ENCODE results near the gene CIAPIN1.

CIAPIN1 gene

DNA sequence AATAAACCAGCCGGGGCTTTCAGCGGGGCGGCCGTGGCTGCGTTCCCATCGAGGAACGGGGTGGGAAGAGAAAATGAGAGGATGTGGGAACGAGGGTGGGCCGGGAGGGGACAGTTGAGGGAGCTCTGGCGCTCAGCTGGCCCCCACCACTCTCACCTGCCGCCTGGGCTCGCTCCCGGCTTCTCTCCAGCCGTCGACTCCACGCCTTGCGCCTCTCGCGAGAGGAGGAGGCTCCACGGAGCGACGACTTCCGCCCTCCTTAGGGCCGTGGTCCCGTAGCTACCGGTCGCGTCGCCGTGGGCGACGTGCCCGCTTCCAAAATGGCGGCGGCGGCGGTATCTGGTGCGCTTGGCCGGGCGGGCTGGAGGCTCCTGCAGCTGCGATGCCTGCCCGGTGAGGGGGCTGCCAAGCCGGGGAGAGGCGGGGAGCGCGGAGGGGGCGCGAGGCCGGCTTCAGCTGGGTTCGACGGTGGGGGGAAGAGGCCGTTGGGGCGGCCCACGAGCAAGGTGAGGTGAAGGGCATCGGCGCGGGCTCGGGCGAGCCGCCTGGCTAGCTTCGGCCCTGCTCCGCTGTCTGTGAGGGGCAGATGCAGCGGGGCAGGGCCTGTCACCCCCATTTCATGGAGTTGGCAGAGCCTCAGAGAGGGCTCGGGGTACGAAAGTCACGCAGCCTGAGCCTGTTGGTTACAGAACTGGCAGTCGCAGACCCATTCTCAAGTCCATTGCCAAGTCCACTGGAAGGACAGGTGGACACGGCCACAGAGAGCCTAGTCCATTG, at the start of gene CIAPIN1, which contains the start of gene COQ9:
Gene CIAPIN1 (minus strand): TSS at position 200 of the 777 bp plus-strand sequence. CDS start 6,457 bp downstream, outside the sequence.
Gene COQ9 (plus strand): TSS at position 294 of the 777 bp plus-strand sequence. CDS start 27 bp downstream, at position 321.
- DNase-seq (ENCODE audit: low read depth in 3 of 3) = peak; percentile 69 to 91 (median 84)

DNA sequence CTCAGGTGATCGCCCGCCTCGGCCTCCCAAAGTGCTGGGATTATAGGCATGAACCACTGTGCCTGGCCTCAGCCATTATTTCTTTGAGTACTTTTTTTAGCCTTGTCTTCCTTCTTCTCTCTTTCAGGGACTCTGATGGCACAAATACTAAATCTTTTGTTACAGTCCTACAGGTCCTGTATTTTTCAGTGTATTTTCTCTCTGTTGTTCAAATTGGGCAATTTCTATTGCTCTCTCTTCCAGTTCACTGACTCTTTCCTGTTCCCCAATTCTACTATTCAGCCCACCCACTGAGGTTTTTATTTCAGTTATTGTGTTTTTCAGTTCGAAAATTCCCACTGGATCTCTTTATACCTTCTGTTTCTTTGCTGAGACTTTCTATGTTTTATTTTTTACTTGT, 46.6 kb upstream of the CIAPIN1 start:
- no peak for DNase-seq (ENCODE audit: low read depth in 3 of 3)

DNA sequence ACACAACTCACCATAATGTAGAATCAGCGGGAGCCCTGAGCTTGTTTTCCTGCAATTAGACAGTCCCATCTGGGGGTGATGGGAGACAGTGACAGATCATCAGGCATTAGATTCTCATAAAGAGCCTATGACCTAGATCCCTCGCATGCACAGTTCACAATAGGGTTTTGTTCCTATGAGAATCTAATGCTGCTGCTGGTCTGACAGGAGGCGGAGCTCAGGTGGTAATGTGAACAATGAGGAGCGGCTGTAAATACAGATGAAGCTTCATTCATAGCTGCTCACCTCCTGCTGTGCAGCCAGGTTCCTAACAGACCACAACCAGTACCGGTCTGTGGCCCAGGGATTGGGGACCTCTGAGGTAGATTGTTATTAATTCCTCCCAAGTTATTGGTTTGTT, 42.0 kb upstream of the CIAPIN1 start:
- no peak for DNase-seq (ENCODE audit: low read depth in 3 of 3)

DNA sequence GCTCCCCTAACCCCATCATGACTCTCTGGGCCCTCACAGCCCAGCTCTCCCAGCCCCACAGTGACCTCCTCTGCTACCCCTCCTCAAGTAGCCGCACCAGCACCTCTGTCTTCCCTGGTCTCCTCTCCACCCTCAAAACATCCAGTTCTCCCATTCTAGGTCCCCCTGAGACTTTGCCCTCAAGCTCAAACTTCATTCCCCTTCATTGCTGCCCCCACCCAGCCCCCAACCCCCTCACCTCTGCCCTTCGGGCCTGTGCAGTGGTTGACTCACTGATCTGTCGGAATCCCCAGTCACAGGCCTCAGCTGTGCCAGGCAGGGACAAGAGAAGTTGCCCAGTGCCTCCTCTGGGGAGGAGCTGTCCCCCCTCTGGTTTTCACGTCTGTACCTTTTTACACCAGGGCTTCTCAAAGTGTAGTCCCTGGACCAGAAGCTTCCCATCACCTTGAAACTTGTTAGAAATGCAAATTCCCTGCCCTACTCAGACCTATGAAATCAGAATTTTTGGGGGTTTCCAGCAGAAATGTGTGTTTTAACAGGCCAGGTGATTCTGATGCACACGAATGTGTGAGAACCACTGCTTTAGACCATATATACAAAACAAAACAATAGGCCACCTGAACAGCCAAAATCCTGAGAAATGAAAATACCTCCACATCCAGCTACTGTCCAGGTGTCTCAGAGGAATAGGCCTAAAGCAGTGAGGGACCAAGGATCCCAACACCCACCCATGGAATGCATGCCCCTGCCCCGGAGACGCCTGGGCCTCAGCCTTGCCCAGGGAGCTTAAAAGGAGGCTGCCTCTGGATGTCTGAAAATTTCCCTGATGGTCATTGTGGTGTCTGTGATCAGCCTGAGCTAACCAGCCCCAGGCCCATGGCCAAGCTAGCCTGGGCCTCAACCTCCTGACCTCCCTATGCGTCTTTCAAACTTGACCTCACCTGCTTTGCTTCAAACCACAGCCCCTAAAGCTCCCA, 40.0 kb upstream of the CIAPIN1 start:
- DNase-seq (ENCODE audit: low read depth in 3 of 3) = no peak

DNA sequence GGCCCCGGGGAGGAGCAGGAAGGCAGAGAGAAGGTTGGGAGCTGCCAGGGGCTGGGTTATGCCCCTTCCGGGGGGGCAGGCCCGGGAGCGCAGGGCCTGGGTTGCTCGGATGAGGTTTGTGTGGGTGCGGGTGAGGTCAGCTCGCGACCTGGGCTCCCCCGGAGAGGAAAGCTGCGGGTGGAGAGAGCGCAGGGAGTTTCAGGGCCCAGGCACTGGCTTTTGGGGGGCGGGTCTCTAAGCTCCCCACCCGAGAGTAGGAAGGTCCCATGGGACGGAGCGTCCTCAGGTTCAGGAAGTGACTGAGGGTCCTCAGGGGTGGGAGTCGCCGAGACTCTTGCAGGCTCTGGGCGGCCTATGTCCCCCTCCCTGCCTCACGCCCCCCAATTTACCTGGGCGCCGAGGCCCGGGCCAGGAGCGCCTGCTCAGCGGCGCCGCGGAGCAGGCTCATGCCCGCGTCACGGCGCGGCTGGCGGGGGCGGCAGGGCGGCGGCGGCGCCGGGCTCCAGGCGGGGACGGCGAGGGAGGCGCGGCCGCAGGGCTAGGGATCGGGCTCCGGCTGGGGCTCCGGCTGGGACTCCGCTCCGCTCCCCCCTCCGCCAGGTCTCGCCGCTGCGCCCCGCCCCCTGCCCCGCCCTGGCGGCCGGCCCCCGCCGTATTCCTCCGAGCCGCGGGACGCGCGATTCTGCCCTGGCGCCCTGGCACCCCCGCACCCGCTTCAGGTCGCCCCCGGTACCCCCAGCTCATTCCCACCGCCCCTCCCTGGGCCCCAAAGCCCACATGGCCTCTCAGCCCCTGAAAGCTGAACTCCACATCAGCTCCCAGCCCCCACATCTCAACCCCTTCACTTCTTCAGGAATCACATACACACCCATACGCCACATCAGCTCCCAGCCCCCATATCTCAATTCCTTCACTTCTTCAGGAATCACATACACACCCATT, 39.0 kb upstream of the CIAPIN1 start, which contains the start of gene DOK4:
Gene DOK4 (minus strand): TSS at position 578 of the 942 bp plus-strand sequence. CDS start 6,986 bp downstream, outside the sequence.
- DNase-seq (ENCODE audit: low read depth in 3 of 3) = peak; percentile 64 to 80 (median 71)

DNA sequence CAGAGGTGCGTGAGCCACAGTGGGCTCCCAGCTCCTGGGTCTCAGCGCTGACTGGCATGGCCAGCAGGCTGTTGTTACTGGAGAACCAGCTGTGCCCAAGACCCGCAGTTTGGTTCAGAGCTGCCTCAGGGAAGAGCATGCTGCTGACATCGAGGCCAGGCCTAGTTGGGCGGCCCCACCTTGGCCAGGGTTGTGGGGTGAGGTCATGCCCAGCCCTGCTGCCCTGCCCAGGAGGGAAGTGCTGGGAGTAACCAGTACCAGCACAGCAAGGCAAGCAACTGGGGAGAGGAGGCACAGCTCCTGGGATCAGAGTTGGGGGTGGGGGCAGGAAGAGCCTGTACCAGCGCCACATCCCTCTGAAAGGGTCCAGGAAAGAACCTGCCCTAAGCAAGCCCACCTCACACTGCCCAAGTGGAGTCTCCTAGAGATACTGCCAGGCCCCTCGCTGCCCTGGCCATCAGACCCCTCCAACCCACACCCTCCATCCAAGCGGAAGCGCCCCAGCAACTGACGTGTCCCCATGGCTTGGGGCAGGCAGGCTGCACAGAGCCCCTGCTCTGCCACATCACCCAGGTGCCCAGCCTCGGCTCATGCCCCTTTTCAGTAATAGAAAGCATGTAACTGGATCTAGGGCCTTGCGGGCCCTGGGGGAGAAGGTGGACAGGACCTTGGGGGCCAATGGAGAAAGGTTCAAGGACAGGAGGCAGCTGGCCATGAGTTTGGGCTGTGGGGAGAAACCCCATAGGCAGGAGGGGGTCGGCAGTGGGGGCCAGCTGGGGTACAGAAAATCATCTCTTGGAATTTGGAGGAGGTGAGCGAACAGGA, 38.1 kb upstream of the CIAPIN1 start:
- DNase-seq (ENCODE audit: low read depth in 3 of 3) = no peak

DNA sequence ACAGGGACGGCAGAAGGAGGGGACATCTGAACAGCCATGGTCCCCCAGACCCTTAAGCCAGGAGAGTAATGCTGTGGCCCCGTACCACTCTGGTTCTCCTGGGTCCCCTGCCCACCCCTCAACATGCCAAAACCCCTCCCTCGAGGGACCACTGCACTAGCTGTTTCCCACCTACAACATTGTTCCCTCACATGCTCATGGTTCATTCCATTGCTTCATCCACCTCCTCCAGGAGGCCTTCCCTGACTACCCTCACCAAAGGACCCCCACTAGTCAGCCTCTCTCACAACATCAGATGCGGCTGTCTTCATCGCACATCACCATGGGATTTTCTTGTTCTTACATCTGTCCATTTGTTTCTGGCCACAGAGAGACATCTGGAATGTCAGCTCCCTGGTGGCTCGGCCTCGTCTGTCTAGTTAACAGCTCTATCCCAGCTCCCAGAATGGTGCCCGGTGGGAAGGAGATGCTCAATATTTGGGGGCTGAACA, 37.4 kb upstream of the CIAPIN1 start:
- DNase-seq (ENCODE audit: low read depth in 3 of 3) = no peak

DNA sequence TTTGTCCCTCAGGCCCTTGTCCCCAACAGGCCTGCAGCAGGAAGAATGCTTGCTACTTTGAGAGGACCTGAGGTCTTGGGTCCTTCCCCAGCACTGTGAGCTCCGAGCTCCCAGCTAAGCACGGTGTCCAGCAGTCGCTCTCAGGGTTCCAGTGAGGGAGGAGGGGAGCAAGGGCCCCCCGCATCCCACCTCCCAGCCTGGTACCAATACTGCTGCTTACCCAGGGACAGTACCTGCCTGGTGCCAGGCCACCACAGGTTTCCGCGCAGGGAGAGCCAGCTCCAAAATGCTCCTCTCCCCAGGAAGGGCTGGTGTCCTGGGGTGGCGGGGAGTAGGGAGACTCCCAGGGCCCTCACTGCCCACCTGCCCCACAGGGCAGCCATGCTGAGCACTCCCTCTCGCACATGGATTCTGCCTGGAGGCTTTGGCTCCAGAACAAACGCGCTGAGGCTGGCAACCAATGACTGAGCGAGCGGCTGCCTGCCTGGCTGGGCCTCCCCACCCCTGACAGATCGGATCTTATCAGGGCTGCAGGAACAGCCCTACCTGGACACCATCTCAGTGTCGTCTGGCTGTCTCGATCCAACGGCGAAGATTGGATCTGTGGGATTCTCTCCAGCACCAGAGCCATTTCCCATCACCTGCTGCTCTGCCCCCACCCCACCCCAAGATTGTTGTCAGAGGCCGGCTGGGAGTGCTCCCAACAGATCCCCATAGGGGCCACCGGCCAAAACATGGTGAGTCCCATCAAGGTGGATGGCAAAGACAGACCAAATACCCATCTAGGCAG, 36.7 kb upstream of the CIAPIN1 start:
- no peak for DNase-seq (ENCODE audit: low read depth in 3 of 3)

DNA sequence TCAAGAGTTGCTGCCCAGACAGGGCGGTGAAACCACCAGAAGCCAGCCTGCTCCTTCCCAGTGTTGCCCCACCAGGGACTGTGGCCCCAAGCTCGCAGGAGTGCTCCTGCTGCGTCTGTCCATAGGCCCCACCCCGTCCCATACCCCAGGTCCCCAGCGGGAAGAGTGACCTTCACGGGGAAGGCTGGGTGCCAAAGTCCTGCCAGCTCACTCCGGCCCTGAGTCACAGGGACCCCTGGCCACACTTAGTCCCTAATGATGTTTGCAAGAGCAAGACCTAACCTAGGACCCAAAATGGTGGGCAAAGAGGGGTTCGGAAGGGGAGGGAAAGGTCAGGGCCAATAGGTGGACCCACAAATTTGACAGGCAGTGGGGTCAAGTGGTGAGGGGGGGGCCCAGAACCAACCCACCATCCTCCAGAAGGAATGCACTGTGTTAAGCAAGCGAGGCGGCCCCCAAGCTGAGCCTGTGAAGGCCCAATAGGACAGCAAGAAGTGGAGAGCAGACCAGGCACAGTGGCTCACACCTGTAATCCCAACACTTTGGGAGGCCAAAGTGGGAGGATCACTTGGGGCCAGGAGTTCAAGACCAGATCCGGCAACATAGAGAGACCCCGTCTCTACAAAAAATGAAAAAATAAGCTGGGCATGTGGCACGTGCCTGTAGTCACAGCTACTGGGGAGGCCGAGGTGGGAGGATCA, 35.8 kb upstream of the CIAPIN1 start:
- DNase-seq (ENCODE audit: low read depth in 3 of 3) = no peak

DNA sequence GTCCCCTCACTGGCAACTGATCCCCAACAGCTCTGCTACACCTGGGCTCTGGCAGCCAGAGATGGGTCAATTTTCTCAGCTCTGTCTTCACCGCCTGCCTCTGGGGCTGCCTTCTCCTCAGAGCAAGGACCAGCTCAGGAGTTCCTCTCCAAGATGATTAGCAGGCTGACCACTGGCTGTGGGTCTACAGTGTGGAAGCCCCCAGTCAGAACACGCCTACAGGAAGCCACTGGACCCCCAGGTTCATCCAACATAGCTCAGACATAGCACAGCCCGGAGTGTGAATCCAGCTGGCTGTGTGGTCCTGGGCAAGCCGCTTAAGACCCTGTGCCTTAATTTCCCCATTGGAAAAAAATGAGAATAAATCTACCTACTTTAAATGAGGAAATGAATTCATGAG, 34.2 kb upstream of the CIAPIN1 start:
- DNase-seq (ENCODE audit: low read depth in 3 of 3) = no peak

DNA sequence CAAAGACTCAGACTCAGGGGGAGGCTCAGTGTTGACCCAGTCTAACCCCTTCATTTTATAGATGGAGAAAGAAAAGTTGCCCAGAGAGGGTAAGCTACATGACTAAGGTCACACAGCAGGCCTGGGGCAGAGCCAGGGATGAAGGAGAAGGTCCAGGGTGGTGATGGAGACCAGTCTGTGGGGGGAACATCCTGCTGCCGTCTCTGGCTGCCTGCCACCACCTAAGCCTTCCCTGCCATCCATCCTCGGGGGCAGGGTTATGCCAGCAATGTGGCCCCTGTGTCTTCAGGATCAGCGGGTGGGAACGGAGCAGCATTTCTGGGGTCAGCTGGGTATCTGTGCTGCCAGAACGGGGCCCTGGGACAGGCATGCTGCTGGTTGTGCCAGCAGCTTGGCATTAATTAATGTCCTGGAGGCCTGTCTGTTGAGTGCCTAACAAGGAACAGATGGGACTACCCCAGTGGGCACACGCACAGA, 33.6 kb upstream of the CIAPIN1 start:
- no peak for DNase-seq (ENCODE audit: low read depth in 3 of 3)

DNA sequence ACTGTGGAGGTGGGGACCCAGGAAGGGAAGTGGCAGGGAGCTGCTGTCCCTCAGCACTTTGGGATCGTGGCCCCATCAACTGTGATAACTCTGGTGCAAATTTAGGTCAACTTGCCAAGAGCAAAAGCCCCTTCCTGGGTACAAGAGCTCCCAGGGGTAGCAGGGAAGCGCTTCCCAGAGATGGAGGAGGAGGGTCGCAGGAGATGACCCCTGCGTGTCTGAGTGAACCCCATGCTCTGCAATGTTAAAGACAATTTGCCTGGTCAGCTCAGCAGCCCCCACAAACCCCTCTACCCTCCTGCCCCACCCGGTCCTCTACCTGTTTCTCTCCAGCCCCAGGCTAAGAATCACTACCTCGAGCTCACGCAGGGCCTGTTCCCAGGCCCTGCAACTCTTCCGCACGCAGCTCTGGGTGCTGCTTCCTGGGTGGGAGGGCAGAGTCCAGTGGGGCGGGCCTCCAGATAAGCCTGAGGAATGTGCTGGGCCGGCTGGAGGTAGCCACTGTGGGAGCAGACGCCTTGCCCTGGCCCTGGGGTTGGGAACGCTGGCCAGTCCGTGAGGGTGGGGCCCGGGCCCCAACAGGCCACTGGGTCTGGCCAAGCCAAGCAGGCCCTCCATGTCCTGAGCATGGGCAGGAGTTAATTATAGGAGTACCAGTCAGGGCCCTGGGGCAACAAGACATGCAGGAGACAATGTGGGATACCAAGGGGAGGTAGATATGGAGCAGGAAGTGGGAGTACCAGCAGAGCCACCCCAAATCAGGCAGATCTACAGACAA, 33.0 kb upstream of the CIAPIN1 start:
- no peak for DNase-seq (ENCODE audit: low read depth in 3 of 3)

DNA sequence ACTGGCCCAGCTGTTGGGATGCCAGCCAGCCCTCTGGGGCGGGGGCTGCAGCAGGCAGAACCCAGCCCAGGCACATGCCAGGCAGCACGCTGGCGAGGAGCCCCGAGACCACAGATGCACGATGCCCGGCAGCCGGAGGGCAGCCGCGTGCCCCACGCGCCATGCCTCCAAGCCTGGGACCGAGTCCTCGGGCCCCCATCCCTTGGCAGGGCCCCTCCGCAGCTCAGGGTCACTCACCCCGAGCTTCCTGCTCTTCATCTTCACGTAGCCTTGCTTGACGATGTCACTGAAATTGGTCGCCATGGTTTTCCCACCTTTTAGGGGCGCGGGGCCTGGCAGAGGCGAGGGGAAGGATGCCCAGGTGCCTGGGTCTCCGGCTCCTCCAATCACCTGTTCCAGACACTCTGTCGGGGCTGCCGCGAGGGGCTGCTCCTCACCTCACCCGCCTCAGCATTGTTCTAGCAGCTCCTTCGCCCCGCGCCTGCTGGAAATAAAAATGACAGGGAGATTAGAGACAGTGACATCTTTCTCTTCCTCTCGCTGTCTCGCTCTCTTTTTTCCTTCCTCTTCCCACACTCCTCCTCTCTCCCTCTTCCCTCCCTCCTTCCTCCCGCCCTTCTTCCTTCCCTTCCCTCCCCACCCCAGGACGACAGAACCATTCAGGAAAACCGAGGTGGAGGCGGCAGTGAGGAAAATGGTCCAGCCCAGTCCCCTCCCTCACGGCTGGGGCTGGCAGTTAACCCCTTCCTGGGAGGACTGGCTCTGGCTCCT, 32.2 kb upstream of the CIAPIN1 start:
- DNase-seq (ENCODE audit: low read depth in 3 of 3) = no peak

DNA sequence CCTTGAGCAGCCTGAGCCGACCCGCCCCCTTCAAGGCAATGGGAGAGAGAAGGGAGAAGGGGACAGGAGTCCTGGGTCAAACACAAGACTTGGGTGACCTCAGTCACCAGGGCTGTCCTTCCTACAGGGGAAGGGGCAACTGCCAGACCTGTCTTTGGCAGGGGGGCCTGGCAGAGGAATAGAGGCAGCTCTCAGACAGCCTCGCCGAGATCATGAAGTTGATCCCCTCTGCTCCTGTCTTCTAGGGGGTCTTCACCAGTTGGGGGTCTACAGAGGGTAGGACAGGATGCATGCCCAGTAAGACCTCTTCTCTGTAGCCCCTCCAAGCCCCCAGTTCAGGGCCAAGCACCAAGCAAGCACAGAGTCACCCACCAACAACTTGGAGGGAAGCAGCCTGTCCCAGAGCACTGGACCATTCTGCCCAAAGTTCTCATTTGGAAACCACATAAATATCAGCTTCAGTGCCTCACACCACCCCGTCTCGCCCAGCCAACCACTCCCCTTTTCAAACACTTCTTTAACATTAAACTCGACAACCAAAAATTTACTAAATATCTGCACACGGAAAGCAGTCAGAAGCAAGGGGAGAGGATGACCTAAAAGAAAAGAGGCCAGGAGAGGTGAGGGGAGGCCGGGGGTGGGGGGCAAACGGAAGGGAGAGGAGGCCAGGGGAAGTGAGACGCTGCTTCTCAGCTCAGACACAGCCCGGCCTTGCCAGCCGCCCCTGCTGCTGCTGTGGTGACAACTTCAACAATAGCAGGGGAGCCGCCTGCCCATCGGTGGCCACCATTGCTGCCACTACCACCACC, 31.4 kb upstream of the CIAPIN1 start:
- no peak for DNase-seq (ENCODE audit: low read depth in 3 of 3)

DNA sequence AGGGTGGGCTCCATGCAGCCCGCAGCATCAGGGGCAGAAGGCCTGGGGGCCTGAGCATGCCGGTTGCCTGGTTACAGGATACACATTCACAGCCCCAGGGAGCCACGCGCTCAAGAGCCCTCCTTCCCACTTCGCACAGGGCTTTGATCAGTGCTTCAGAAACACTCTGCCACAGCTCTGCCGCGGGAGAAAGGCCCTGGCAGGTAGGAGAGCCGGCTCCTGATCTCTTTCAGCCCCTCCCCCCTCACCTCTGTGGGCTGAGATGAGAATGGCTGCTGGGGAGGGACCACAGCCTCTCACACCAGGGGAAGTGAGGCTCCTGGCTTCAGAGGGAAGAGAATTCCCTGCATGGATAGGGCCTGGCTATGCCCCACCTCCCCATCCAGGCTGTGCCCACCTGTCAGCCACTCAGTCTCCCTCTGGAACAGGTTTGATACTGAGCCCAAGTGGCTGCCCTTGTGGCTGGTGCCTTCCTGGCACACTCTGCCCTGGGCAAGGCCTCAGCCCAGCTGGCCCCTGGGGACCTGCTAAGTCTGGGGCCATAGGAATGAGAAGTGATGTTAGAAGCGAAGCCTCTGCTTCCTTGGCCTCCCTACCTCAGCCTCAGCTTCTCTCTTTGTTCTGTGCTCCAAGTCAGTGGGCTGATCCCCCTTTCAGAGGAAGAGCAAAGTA, 30.5 kb upstream of the CIAPIN1 start:
- DNase-seq (ENCODE audit: low read depth in 3 of 3) = no peak
